ACHN (cell line): ENCODE data around the gene PCDHGB6.
"Not testable (repeated sequence)": the region's sequence is repeated elsewhere in the genome, so short reads cannot be mapped to it uniquely, and the experiment has no call there.

Source experiments
- DNase-seq: peaks from one replicate; pipeline ENCODE4 v3.0.0-alpha.2; 2015
- in situ Hi-C: cut with HindIII; loops from 2 replicates; pipeline ENCODE4 v1.10.0; 2017; ENCODE audit warnings: low sequenced_read_pairs, low pct_ligation_motif_present, low pct_unique_long_range_greater_than_20kb

The PCDHGB6 gene

GRCh38 chr5:141412854-141413539, 5.2 kb downstream of the PCDHGB6 start, which contains the start of gene PCDHGA10:
TSS of gene PCDHGA10 (plus strand) at chr5:141412987. CDS start at chr5:141413176, 189 bp downstream.
- in situ Hi-C loops = no loop called here
- peak; percentile 17 for DNase-seq

GRCh38 chr5:141413540-141414069, 5.8 kb downstream of the PCDHGB6 start:
- in situ Hi-C loops = no loop called here
- no peak for DNase-seq

GRCh38 chr5:141414548-141415274, 6.9 kb downstream of the PCDHGB6 start:
- in situ Hi-C loops, DNase-seq: not testable (repeated sequence)

GRCh38 chr5:141415275-141415618, 7.4 kb downstream of the PCDHGB6 start:
- DNase-seq, in situ Hi-C loops: not testable (repeated sequence)

- in situ Hi-C loops = not testable (repeated sequence)
- DNase-seq = peak; percentile 78
These were observed 9.8 kb downstream of the PCDHGB6 start, which contains the start of gene PCDHGB7 for GRCh38 chr5:141417494-141418172. TSS of gene PCDHGB7 (plus strand) at chr5:141417677. CDS start at chr5:141417860, 183 bp downstream.

GRCh38 chr5:141419074-141419880, 11.5 kb downstream of the PCDHGB6 start:
- no peak for DNase-seq
- in situ Hi-C loops = no loop called here

GRCh38 chr5:141420855-141421488, 13.2 kb downstream of the PCDHGB6 start, which contains the start of gene PCDHGA11:
TSS of gene PCDHGA11 (plus strand) at chr5:141421051. CDS start at chr5:141421228, 177 bp downstream.
- in situ Hi-C loops = no loop called here
- peak; percentile 1 for DNase-seq

GRCh38 chr5:141421489-141421855, 13.7 kb downstream of the PCDHGB6 start:
- in situ Hi-C loops = no loop called here
- no peak for DNase-seq

- in situ Hi-C loops = no loop called here
- DNase-seq = no peak
These were observed 15.0 kb downstream of the PCDHGB6 start for GRCh38 chr5:141422742-141423291.

- in situ Hi-C loops = no loop called here
- DNase-seq = no peak
These were observed 20.1 kb downstream of the PCDHGB6 start for GRCh38 chr5:141427783-141428426.

- in situ Hi-C loops = no loop called here
- DNase-seq = no peak
These were observed 22.7 kb downstream of the PCDHGB6 start, which contains the start of gene PCDHGA12 for GRCh38 chr5:141430332-141431113. TSS of gene PCDHGA12 (plus strand) at chr5:141430507. CDS start at chr5:141430760, 253 bp downstream.

GRCh38 chr5:141431286-141431685, 23.5 kb downstream of the PCDHGB6 start:
- in situ Hi-C loops = no loop called here

GRCh38 chr5:141432308-141432707, 24.5 kb downstream of the PCDHGB6 start:
- DNase-seq, in situ Hi-C loops: not testable (repeated sequence)

More at GRCh38 chr5:141431286-141431685, 23.5 kb downstream of the PCDHGB6 start:
- no peak for DNase-seq

- DNase-seq, in situ Hi-C loops: not testable (repeated sequence)
These were observed 24.9 kb downstream of the PCDHGB6 start for GRCh38 chr5:141432726-141433125.

- DNase-seq = no peak
- in situ Hi-C loops = no loop called here
These were observed 26.2 kb downstream of the PCDHGB6 start for GRCh38 chr5:141434006-141434405.

- in situ Hi-C loops = no loop called here
- DNase-seq = no peak
These were observed 29.4 kb downstream of the PCDHGB6 start for GRCh38 chr5:141437221-141437620.
